Endodermal cell (in vitro differentiated cells): ENCODE measurements around the gene CASZ1. TPM values are rescaled to one million over a fixed set of nuclear protein-coding genes. Genes with fewer than 3 reads are reported as not detected.

Experiments
- DNase-seq: peaks from one replicate; pipeline ENCODE4 v3.0.0-alpha.2; 2017
- H3K27ac ChIP-seq: 2 replicates; pipeline ENCODE4 v1.5.1; 2013; ENCODE audit warnings: mild to moderate bottlenecking, low read depth, low read length, moderate library complexity
- H3K27me3 ChIP-seq: 2 replicates; pipeline ENCODE4 v1.6.1; 2013; ENCODE audit warnings: mild to moderate bottlenecking, low read length, moderate library complexity; ENCODE audit not compliant: insufficient read depth, control insufficient read depth, poor library complexity, severe bottlenecking
- H3K36me3 ChIP-seq: 2 replicates; pipeline ENCODE4 v1.7.0; 2013; ENCODE audit warnings: mild to moderate bottlenecking, low read length, moderate library complexity; ENCODE audit not compliant: control insufficient read depth, insufficient read depth
- H3K4me1 ChIP-seq: one replicate; pipeline ENCODE4 v1.7.0; 2013; ENCODE audit warnings: low read length; ENCODE audit not compliant: control insufficient read depth, insufficient read depth
- H3K4me3 ChIP-seq: 2 replicates; pipeline ENCODE4 v1.5.1; 2013; ENCODE audit warnings: mild to moderate bottlenecking, low read length, moderate library complexity
- H3K9ac ChIP-seq: 2 replicates; pipeline ENCODE4 v1.6.1; 2013; ENCODE audit warnings: mild to moderate bottlenecking, low read length, moderate library complexity; ENCODE audit not compliant: poor library complexity, severe bottlenecking; ENCODE audit errors: extremely low read depth
- H3K9me3 ChIP-seq: 2 replicates; pipeline ENCODE4 v1.6.1; 2013; ENCODE audit warnings: mild to moderate bottlenecking, low read length, moderate library complexity; ENCODE audit not compliant: control insufficient read depth
- H3K27ac Mint-ChIP-seq: 2 replicates; pipeline ENCODE4 v1.8.0; 2020; ENCODE audit warnings: mixed read lengths
- H3K27me3 Mint-ChIP-seq: 2 replicates; pipeline ENCODE4 v1.8.0; 2021; ENCODE audit warnings: mild to moderate bottlenecking, mixed read lengths; ENCODE audit not compliant: insufficient read depth
- H3K36me3 Mint-ChIP-seq: 2 replicates; pipeline ENCODE4 v1.8.0; 2020; ENCODE audit warnings: low read depth, mixed read lengths
- H3K4me1 Mint-ChIP-seq: 2 replicates; pipeline ENCODE4 v1.8.0; 2020; ENCODE audit warnings: mixed read lengths
- H3K4me3 Mint-ChIP-seq: 2 replicates; pipeline ENCODE4 v1.8.0; 2020; ENCODE audit warnings: mild to moderate bottlenecking, moderate library complexity, mixed read lengths
- H3K9me3 Mint-ChIP-seq: 2 replicates; pipeline ENCODE4 v1.8.0; 2020; ENCODE audit warnings: mild to moderate bottlenecking, mixed read lengths
- CTCF ChIP-seq: fragments of 200-600 bp; sonication (generic); conservative IDR thresholded peaks from 2 replicates; pipeline ENCODE4 v1.5.0; 2021; ENCODE audit warnings: antibody characterized with exemption, mild to moderate bottlenecking
- WGBS, 2 experiments: methylation state at CpG; one replicate each; pipeline versions ENCODE4 v1.1.5 to v1.1.7; 2013; ENCODE audit warnings: missing lambda C conversion rate in 2 of 2, mixed read lengths in 1 of 2; ENCODE audit not compliant: insufficient coverage in 1 of 2, insufficient read length in 1 of 2; 5-methylcytosine and 5-hydroxymethylcytosine counted together
- total RNA-seq, 2 donors: library from RNA; stranded (reverse); fragmentation: NEBNext Ultra II Directional in 1 of 2; extraction: Animal tissue kit (Norgen Biotek cat#: 25700) in 1 of 2; gene quantifications; 2 replicates in 1 of 2; 3 replicates in 1 of 2; pipeline ENCODE4 v1.2.1, GENCODE V29; 2021

Gene CASZ1
- total RNA-seq, 2 donors from 2014 or later, result 3.5 to 5.9 TPM

- peak overlapping the region; percentile 88 for H3K27ac ChIP-seq
- no peak overlapping the region for H3K4me3 ChIP-seq
- no peak for TF ChIP-seq CTCF
- peaks cover 4% of the 10 kb centered on the region for H3K4me1 ChIP-seq
- no peak overlapping the region for H3K9ac ChIP-seq
- H3K4me3 Mint-ChIP-seq, result no peak overlapping the region
- peaks cover 35% of the 10 kb centered on the region for H3K27me3 ChIP-seq
- peak; percentile 68 for DNase-seq
- no peaks in the 10 kb centered on the region for H3K27me3 Mint-ChIP-seq
- WGBS, 2 experiments, result 24 to 34% methylated on average over 13 to 30 of the region's 30 CpGs
- no peaks in the 10 kb centered on the region for H3K9me3 ChIP-seq
- no peaks in the 10 kb centered on the region for H3K4me1 Mint-ChIP-seq
- H3K36me3 Mint-ChIP-seq, result no peaks in the 10 kb centered on the region
- H3K36me3 ChIP-seq, result no peaks in the 10 kb centered on the region
- H3K27ac Mint-ChIP-seq, result no peak overlapping the region
- H3K9me3 Mint-ChIP-seq, result no peaks in the 10 kb centered on the region
Measured at GRCh38 chr1:10649517-10650201, 146.8 kb downstream of the CASZ1 start.

- H3K9ac ChIP-seq, result no peak overlapping the region
- Mint-ChIP-seq H3K27ac (no peak overlapping the region), H3K9me3 (no peaks in the 10 kb centered on the region), H3K36me3 (no peaks in the 10 kb centered on the region), H3K4me3 (no peak overlapping the region), H3K27me3 (no peaks in the 10 kb centered on the region), H3K4me1 (no peaks in the 10 kb centered on the region)
- 76 to 78% methylated on average over 15 to 32 of the region's 32 CpGs for WGBS, 2 experiments
- DNase-seq, result peak; percentile 70
- no peaks in the 10 kb centered on the region for H3K9me3 ChIP-seq
- H3K4me1 ChIP-seq, result peaks cover 4% of the 10 kb centered on the region
- no peak overlapping the region for H3K4me3 ChIP-seq
- peak overlapping the region; percentile 88 for H3K27ac ChIP-seq
- H3K36me3 ChIP-seq, result no peaks in the 10 kb centered on the region
- H3K27me3 ChIP-seq, result peaks cover 35% of the 10 kb centered on the region
- TF ChIP-seq CTCF, result no peak
Measured at GRCh38 chr1:10648689-10649516, 147.5 kb downstream of the CASZ1 start.

- no peaks in the 10 kb centered on the region for H3K36me3 ChIP-seq
- no peak overlapping the region for H3K4me3 ChIP-seq
- peaks cover 4% of the 10 kb centered on the region for H3K4me1 ChIP-seq
- Mint-ChIP-seq H3K4me3 (no peak overlapping the region), H3K9me3 (no peaks in the 10 kb centered on the region), H3K36me3 (no peaks in the 10 kb centered on the region), H3K27ac (no peak overlapping the region), H3K4me1 (no peaks in the 10 kb centered on the region), H3K27me3 (no peaks in the 10 kb centered on the region)
- 93 to 98% methylated on average over 18 to 38 of the region's 38 CpGs for WGBS, 2 experiments
- H3K9me3 ChIP-seq, result no peaks in the 10 kb centered on the region
- no peak for DNase-seq
- no peak overlapping the region for H3K27ac ChIP-seq
- TF ChIP-seq CTCF, result no peak
- no peak overlapping the region for H3K9ac ChIP-seq
- H3K27me3 ChIP-seq, result peaks cover 35% of the 10 kb centered on the region
Measured at GRCh38 chr1:10647414-10648170, 148.9 kb downstream of the CASZ1 start.
